MM.1S (cell line): ENCODE results near the gene NAALADL2.

Source experiments
- EZH2 ChIP-seq: fragments of 300-600 bp; sonication (generic); optimal IDR thresholded peaks from 2 replicates; pipeline ENCODE3; 2017; ENCODE audit warnings: low read depth, mild to moderate bottlenecking, antibody characterized with exemption, low read length, mixed read lengths
- TF ChIP-seq, protein P1 (sequence below): fragments of 300-600 bp; sonication (generic); IDR thresholded peaks from 2 replicates; pipeline ENCODE4 v1.5.1; 2016; ENCODE audit warnings: antibody characterized with exemption, low read length, mixed read lengths

- TF ChIP-seq, protein P1, sequence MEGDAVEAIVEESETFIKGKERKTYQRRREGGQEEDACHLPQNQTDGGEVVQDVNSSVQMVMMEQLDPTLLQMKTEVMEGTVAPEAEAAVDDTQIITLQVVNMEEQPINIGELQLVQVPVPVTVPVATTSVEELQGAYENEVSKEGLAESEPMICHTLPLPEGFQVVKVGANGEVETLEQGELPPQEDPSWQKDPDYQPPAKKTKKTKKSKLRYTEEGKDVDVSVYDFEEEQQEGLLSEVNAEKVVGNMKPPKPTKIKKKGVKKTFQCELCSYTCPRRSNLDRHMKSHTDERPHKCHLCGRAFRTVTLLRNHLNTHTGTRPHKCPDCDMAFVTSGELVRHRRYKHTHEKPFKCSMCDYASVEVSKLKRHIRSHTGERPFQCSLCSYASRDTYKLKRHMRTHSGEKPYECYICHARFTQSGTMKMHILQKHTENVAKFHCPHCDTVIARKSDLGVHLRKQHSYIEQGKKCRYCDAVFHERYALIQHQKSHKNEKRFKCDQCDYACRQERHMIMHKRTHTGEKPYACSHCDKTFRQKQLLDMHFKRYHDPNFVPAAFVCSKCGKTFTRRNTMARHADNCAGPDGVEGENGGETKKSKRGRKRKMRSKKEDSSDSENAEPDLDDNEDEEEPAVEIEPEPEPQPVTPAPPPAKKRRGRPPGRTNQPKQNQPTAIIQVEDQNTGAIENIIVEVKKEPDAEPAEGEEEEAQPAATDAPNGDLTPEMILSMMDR, result no peak
- no peak for TF ChIP-seq EZH2
Observed at GRCh38 chr3:175464362-175464761, 605.2 kb downstream of the NAALADL2 start.
